Body of pancreas (tissue), 4 donors: Measurements from ENCODE around the gene CELSR3. TPM values are rescaled to one million over a fixed set of nuclear protein-coding genes. Genes with fewer than 3 reads are reported as not detected.

Source experiments
- ATAC-seq: fragments of 150-250 bp; one replicate; pipeline ENCODE4 v1.9.1; 2016
- DNase-seq, 4 donors: peaks; one replicate each; pipeline ENCODE4 v3.0.0-alpha.2; 2019
- H3K27ac ChIP-seq, 4 donors: fragments of 200-600 bp; sonication (generic); 1 replicate in 3 of 4; 2 replicates in 1 of 4; pipeline versions ENCODE4 v1.5.1 to v1.6.1; 2016 to 2019; ENCODE audit warnings: mild to moderate bottlenecking in 1 of 4, mixed read lengths in 1 of 4, moderate library complexity in 1 of 4
- H3K27me3 ChIP-seq, 2 donors: fragments of 200-600 bp; sonication (generic); one replicate each; pipeline ENCODE4 v1.6.0; 2016; ENCODE audit warnings: mild to moderate bottlenecking in 1 of 2
- H3K36me3 ChIP-seq, 2 donors: fragments of 200-600 bp; sonication (generic); replicated peaks in 1 of 2; 2 replicates each; pipeline ENCODE4 v1.5.1; 2016; ENCODE audit warnings: low read depth in 2 of 2; ENCODE audit not compliant: insufficient read depth in 1 of 2
- H3K4me1 ChIP-seq: fragments of 200-600 bp; sonication (generic); one replicate; pipeline ENCODE4 v1.6.0; 2016
- H3K4me3 ChIP-seq, 2 donors: fragments of 200-600 bp; sonication (generic); 1 replicate in 1 of 2; 2 replicates in 1 of 2; pipeline ENCODE4 v1.5.1; 2016 to 2019
- H3K9me3 ChIP-seq, 3 donors: fragments of 200-600 bp; sonication (generic); 1 replicate in 2 of 3; 2 replicates in 1 of 3; pipeline ENCODE4 v1.5.1; 2016
- CTCF ChIP-seq, 7 experiments: fragments of 450-650 bp in 4 of 7; fragments of 200-600 bp in 3 of 7; sonication (generic) in 3 of 7; IDR thresholded peaks; one replicate each; pipeline ENCODE4 v1.5.1; 2016 to 2019; ENCODE audit warnings: antibody characterized with exemption in 7 of 7
- POLR2A ChIP-seq, 3 donors: fragments of 450-650 bp; IDR thresholded peaks; one replicate each; pipeline ENCODE4 v1.6.1; 2016; ENCODE audit warnings: antibody characterized with exemption in 3 of 3, mild to moderate bottlenecking in 2 of 3
- WGBS, 2 donors: methylation state at CpG; one replicate each; pipeline ENCODE4 v1.1.5; 2017; 5-methylcytosine and 5-hydroxymethylcytosine counted together
- intact Hi-C: fragments of 100-400 bp; cut with DNase I; formaldehyde crosslinking; loops from one replicate; pipeline ENCODE4 v1.15.1; 2023
- total RNA-seq, 2 donors: library from RNA; depleted of rRNA; stranded (reverse); fragments of >200 nt; gene quantifications; one replicate each; pipeline ENCODE4 v1.1.0, GENCODE V29; 2016

Gene CELSR3
- 1 to 10 TPM in 1 of 2 donors, under 1 TPM in 1; 0.66 to 2.6 TPM for total RNA-seq

GRCh38 chr3:48662753-48663488, at the start of gene CELSR3:
Gene CELSR3, minus strand, starts transcription at chr3:48662886. Its CDS starts 252 bp downstream, at chr3:48662634.
- H3K27ac ChIP-seq = peak within 1 kb of the TSS in 2 of 4 donors; percentile 54 to 57
- peaks cover 29% of the 10 kb centered on the region for H3K4me1 ChIP-seq
- DNase-seq = peak; percentile 39 to 54 (median 47)
- ATAC-seq = peak; percentile 21
- H3K9me3 ChIP-seq = no peaks in the 10 kb centered on the region
- 1 to 3% methylated on average over 11 to 50 of the region's 52 CpGs for WGBS, 2 donors
- no peaks in the 10 kb centered on the region for H3K36me3 ChIP-seq
- TF ChIP-seq POLR2A (IDR thresholded peaks at IDR 0.05) (peak in 1 of 3 donors; percentile 15), CTCF (IDR thresholded peaks at IDR 0.05) (no peak)
- H3K27me3 ChIP-seq = peaks cover 0 to 14% of the 10 kb centered on the region in 2 donors
- H3K4me3 ChIP-seq = no peak within 1 kb of the TSS
- intact Hi-C loops = no loop called here

DNA sequence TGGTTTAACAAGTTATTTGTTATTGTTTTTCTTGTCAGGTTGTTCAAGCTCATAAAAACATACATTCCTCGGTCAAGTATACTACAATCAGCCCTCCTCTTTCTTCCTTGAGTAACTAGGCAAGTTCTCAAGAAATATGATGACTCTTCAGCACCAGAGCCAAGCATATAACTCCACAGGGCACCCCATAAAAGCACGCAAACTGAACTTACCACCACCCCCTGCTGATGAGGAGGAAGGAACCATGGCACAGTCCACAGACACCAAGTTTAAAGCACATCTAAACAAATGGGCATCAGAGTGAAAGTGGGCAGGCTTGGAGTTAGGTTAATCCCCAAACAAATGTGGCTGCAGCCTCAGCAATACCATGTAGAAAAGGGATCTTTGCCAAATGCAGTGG, 49.0 kb upstream of the CELSR3 start:
- DNase-seq (no peak), ATAC-seq (no peak)
- Histone ChIP-seq H3K27me3 (no peaks in the 10 kb centered on the region), H3K9me3 (no peaks in the 10 kb centered on the region), H3K27ac (no peak overlapping the region), H3K36me3 (peaks cover 0 to 7% of the 10 kb centered on the region in 2 donors), H3K4me1 (peaks cover 62% of the 10 kb centered on the region), H3K4me3 (no peak overlapping the region)
- WGBS, 2 donors = 86 to 87% methylated on average over 2 of the region's 2 CpGs
- TF ChIP-seq CTCF (IDR thresholded peaks at IDR 0.05) = no peak
- intact Hi-C loops = no loop called here

- WGBS, 2 donors = 71 to 83% methylated on average over 6 to 7 of the region's 7 CpGs
- H3K4me3 ChIP-seq = no peak overlapping the region
- H3K9me3 ChIP-seq = no peaks in the 10 kb centered on the region
- TF ChIP-seq CTCF (IDR thresholded peaks at IDR 0.05) (no peak), POLR2A (IDR thresholded peaks at IDR 0.05) (no peak)
- H3K27ac ChIP-seq = no peak overlapping the region
- DNase-seq (no peak), ATAC-seq (no peak)
- H3K36me3 ChIP-seq = peaks cover 0 to 7% of the 10 kb centered on the region in 2 donors
- peaks cover 48% of the 10 kb centered on the region for H3K4me1 ChIP-seq
- H3K27me3 ChIP-seq = no peaks in the 10 kb centered on the region
- intact Hi-C loops = no loop called here
Observed at GRCh38 chr3:48709051-48709461, 46.4 kb upstream of the CELSR3 start.

DNA sequence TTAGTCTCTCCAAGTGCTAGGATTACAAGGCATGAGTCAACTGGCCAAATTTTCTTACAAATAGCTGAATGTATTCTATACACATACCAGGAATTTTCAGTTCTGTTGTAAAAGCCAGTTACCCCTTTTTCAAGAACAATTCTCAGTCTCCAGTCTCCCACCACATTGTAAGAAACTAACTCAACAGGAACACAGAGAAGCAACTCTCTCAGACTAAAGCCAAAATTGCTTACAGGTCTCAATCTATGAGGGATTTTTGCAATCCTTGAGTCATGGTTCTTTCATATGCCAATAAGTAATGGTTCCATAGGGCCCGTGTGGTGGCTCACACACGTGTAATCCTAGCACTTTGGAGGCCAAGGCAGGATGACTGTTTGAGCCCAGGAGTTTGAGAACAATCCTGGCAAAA, 45.8 kb upstream of the CELSR3 start:
- H3K4me3 ChIP-seq = no peak overlapping the region
- TF ChIP-seq POLR2A (IDR thresholded peaks at IDR 0.05) (no peak), CTCF (IDR thresholded peaks at IDR 0.05) (no peak)
- H3K4me1 ChIP-seq = peaks cover 47% of the 10 kb centered on the region
- peaks cover 0 to 7% of the 10 kb centered on the region in 2 donors for H3K36me3 ChIP-seq
- no peak for DNase-seq
- no peaks in the 10 kb centered on the region for H3K9me3 ChIP-seq
- WGBS, 2 donors = 31 to 68% methylated on average over 2 of the region's 2 CpGs
- H3K27me3 ChIP-seq = no peaks in the 10 kb centered on the region
- no peak for ATAC-seq
- H3K27ac ChIP-seq = no peak overlapping the region
- intact Hi-C loops = no loop called here

- ATAC-seq (no peak), DNase-seq (no peak)
- no peak for TF ChIP-seq POLR2A (IDR thresholded peaks at IDR 0.05)
- no peak for TF ChIP-seq CTCF (IDR thresholded peaks at IDR 0.05)
- H3K4me1 ChIP-seq = peaks cover 36% of the 10 kb centered on the region
- no peaks in the 10 kb centered on the region for H3K27me3 ChIP-seq
- intact Hi-C loops = no loop called here
- H3K4me3 ChIP-seq = no peak overlapping the region
- H3K9me3 ChIP-seq = no peaks in the 10 kb centered on the region
- 88 to 94% methylated on average over 5 of the region's 5 CpGs for WGBS, 2 donors
- peaks cover 0 to 7% of the 10 kb centered on the region in 2 donors for H3K36me3 ChIP-seq
- H3K27ac ChIP-seq = no peak overlapping the region
Observed at GRCh38 chr3:48707157-48707556, 44.5 kb upstream of the CELSR3 start.
